Glomerular endothelial cell (primary cell): Measurements from ENCODE around the gene MLH1. TPM values are rescaled to one million over a fixed set of nuclear protein-coding genes. Genes with fewer than 3 reads are reported as not detected.
A peak's percentile ranks its signal among the peaks of the same experiment; 100 is the strongest.

Source experiments
- DNase-seq: peaks from one replicate; pipeline ENCODE4 v3.0.0-alpha.2; 2011; ENCODE audit warnings: low read depth, low spot score; ENCODE audit errors: extremely low read depth
- total RNA-seq: library from RNA; depleted of rRNA; stranded (reverse); fragments of >200 nt; gene quantifications from 2 replicates; pipeline ENCODE4 v1.2.3, GENCODE V29; 2015

Gene MLH1
- total RNA-seq, 1 donor from 2014 or later, result 27.8 TPM

- DNase-seq, result no peak
These were observed 20.2 kb upstream of the MLH1 start for GRCh38 chr3:36973139-36973538.

- no peak for DNase-seq
These were observed 12.3 kb upstream of the MLH1 start for GRCh38 chr3:36981006-36981405.

GRCh38 chr3:36988356-36988755 lies 5.0 kb upstream of the MLH1 start:
- DNase-seq, result no peak

- no peak for DNase-seq
These were observed 4.3 kb upstream of the MLH1 start for GRCh38 chr3:36989005-36989404.

GRCh38 chr3:36989568-36989967 lies 3.8 kb upstream of the MLH1 start:
- no peak for DNase-seq

GRCh38 chr3:36991147-36991546 lies 2.2 kb upstream of the MLH1 start:
- no peak for DNase-seq

GRCh38 chr3:36991923-36992805 lies 1.2 kb upstream of the MLH1 start:
- peak; percentile 18 for DNase-seq

GRCh38 chr3:36992806-36993325 lies 452 bp upstream of the MLH1 start, which contains the start of gene EPM2AIP1:
Gene EPM2AIP1 (minus strand): TSS chr3:36993131. CDS start chr3:36993077, 54 bp downstream.
- no peak for DNase-seq

- DNase-seq, result no peak
These were observed 21.3 kb downstream of the MLH1 start for GRCh38 chr3:37014620-37015019.

- no peak for DNase-seq
These were observed 22.3 kb downstream of the MLH1 start for GRCh38 chr3:37015642-37016041.

GRCh38 chr3:37016903-37017302 lies 23.6 kb downstream of the MLH1 start:
- no peak for DNase-seq

- no peak for DNase-seq
These were observed 24.4 kb downstream of the MLH1 start for GRCh38 chr3:37017683-37018082.

GRCh38 chr3:37024092-37024491 lies 30.8 kb downstream of the MLH1 start:
- DNase-seq, result no peak

GRCh38 chr3:37024820-37025405 lies 31.6 kb downstream of the MLH1 start:
- no peak for DNase-seq

- no peak for DNase-seq
These were observed 32.4 kb downstream of the MLH1 start for GRCh38 chr3:37025561-37026335.

GRCh38 chr3:37026851-37027250 lies 33.5 kb downstream of the MLH1 start:
- DNase-seq, result no peak

- DNase-seq, result no peak
These were observed 35.0 kb downstream of the MLH1 start for GRCh38 chr3:37028329-37028728.

GRCh38 chr3:37029111-37029510 lies 35.8 kb downstream of the MLH1 start:
- no peak for DNase-seq

GRCh38 chr3:37029516-37030163 lies 36.3 kb downstream of the MLH1 start:
- DNase-seq, result no peak

GRCh38 chr3:37030588-37030987 lies 37.3 kb downstream of the MLH1 start:
- DNase-seq, result no peak
